DMS 273 treated with DMSO at 0.1 percent for 48 hours (cell line): ENCODE results near the gene IBA57.
"Not testable (repeated sequence)": the region's sequence is repeated elsewhere in the genome, so short reads cannot be mapped to it uniquely, and the experiment has no call there.

Experiments
- DNase-seq: peaks from one replicate; lab custom pipeline; 2025; lab: John Stamatoyannopoulos, UW

Gene IBA57

DNA sequence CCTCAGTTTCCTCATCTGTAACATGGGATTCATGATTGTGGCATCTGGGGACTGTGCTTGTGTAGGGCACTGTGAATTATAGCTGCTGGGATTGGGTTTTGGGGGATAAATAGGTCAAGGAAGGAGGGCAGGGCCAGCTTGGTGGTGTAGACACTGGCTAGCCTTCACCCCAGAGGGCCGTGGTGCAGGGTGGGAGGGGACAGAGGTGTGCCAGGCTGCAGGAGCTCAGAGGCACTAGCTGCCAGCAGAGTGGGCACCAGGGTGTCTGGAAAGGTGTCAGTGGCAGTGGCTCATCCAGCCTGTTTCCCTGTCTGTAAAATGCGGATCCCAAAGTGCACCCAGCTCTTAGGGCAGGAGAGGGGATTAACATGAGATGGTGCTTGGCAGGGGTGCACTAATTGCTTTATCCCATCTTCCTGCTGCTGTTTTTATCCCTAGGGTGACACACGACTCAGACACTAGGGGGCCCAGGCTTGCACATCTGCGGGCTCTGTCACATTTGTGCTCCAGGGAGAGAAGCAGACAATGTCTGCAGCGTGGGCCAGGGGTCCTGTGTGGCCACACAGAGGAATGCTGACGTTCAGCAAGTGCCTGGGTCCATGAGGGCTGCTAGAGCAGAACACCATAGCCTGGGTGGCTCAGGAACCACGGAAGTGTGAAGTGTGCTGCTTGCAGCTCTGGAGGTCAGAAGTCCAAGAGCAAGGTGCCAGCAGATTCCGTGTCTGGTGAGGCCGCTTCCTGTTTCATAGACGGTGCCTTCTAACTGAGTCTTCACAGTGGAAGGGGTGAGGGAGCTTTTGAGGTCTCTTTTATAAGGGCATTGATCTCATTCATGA lies 61.6 kb downstream of the IBA57 start:
- DNase-seq = no peak

DNA sequence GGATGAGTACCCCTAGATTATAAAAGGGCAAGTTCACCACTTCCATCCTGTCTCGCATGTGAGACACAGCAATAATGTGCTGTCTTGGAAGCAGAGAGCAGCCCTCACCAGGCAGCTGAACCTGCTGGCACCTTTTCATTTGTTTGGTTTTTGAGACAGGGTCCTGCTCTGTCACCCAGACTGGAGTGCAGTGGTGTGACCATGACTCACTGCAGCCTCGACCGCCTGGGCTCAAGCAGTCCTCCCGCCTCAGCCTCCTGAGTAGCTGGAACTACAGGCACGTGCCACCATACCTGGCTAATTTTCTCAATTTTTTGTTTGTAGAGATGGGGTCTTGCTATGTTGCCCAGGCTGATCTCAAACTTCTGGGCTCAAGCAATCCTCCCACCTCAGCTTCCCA lies 62.5 kb downstream of the IBA57 start:
- not testable (repeated sequence) for DNase-seq

DNA sequence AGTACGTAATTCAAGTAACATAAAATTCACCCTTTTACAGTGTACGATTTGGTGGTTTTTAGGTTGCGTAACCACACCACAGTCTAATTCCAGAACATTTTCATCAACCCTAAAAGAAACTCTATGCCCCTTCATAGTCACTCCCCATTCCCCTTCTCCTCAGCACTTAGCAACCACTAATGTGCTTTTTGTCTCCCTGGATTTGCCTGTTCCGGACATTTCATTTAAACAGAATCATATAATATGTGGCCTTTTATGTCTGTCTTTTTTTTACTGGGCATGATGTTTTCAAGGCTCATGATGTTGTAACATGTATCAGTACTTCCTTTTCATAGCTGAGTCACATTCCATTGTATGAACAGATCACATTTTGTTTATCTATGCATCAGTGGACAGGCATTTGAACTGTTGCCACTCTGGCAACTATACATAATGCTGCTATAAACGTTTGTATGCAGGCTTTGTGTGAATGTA lies 63.0 kb downstream of the IBA57 start:
- no peak for DNase-seq

DNA sequence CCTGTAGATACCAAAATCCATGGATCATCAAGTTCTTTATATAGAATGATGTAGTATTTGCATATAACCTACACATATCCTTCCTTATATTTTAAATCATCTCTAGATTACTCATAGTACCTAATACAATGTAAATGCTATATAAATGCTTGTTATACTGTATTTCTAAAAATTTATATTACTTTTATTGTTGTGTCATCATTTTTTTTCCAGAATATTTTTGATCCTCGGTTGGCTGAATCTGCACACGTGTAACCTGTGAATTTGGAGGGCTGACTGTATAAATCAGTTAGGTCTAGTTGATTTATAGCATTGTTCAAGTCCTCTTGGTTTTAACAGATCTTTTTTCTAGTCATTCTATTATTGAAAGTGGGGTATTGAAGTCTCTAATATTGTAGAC lies 65.6 kb downstream of the IBA57 start:
- no peak for DNase-seq
